HG02885 (cell line): ENCODE results near the gene C1QL4.

Experiments used
- ATAC-seq: cut with Tn5 transposase; IDR thresholded peaks from one replicate; pipeline ENCODE4 v1.9.1; 2021; ENCODE audit warnings: mild to moderate bottlenecking; ENCODE audit not compliant: unreplicated experiment, poor library complexity

Gene C1QL4

GRCh38 chr12:49309386-49309785 lies 27.6 kb downstream of the C1QL4 start:
- no peak for ATAC-seq

GRCh38 chr12:49305762-49306510 lies 31.1 kb downstream of the C1QL4 start:
- no peak for ATAC-seq

GRCh38 chr12:49304161-49304560 lies 32.8 kb downstream of the C1QL4 start:
- ATAC-seq = no peak

GRCh38 chr12:49301760-49302159 lies 35.2 kb downstream of the C1QL4 start:
- no peak for ATAC-seq

GRCh38 chr12:49298160-49298559 lies 38.8 kb downstream of the C1QL4 start:
- ATAC-seq = no peak

GRCh38 chr12:49297695-49298060 lies 39.3 kb downstream of the C1QL4 start:
- no peak for ATAC-seq

GRCh38 chr12:49296836-49297694 lies 39.9 kb downstream of the C1QL4 start:
- ATAC-seq = no peak

GRCh38 chr12:49296034-49296835 lies 40.8 kb downstream of the C1QL4 start:
- no peak for ATAC-seq

- no peak for ATAC-seq
Observed at GRCh38 chr12:49295082-49295936, 41.7 kb downstream of the C1QL4 start, which contains the start of gene PRPH. Gene PRPH (plus strand): TSS chr12:49295147. CDS start chr12:49295201, 54 bp downstream.

- ATAC-seq = no peak
Observed at GRCh38 chr12:49294804-49295081, 42.2 kb downstream of the C1QL4 start.

- ATAC-seq = no peak
Observed at GRCh38 chr12:49294086-49294803, 42.7 kb downstream of the C1QL4 start.

GRCh38 chr12:49293056-49293956 lies 43.7 kb downstream of the C1QL4 start:
- no peak for ATAC-seq

GRCh38 chr12:49292729-49293055 lies 44.3 kb downstream of the C1QL4 start:
- no peak for ATAC-seq

- ATAC-seq = no peak
Observed at GRCh38 chr12:49288922-49289555, 47.9 kb downstream of the C1QL4 start.

GRCh38 chr12:49288412-49288853 lies 48.6 kb downstream of the C1QL4 start:
- ATAC-seq = no peak

- ATAC-seq = no peak
Observed at GRCh38 chr12:49287876-49288275, 49.1 kb downstream of the C1QL4 start.

GRCh38 chr12:49284672-49285071 lies 52.3 kb downstream of the C1QL4 start:
- no peak for ATAC-seq
